Ramos (cell line): ENCODE data around the gene BCL2L2.

Experiments used
- in situ Hi-C: fragments of 300-500 bp; cut with MboI; formaldehyde crosslinking; loops from one replicate; pipeline ENCODE4 v1.14.3; 2022; ENCODE audit warnings: low sequenced_read_pairs; ENCODE audit not compliant: unreplicated experiment

The BCL2L2 gene

DNA sequence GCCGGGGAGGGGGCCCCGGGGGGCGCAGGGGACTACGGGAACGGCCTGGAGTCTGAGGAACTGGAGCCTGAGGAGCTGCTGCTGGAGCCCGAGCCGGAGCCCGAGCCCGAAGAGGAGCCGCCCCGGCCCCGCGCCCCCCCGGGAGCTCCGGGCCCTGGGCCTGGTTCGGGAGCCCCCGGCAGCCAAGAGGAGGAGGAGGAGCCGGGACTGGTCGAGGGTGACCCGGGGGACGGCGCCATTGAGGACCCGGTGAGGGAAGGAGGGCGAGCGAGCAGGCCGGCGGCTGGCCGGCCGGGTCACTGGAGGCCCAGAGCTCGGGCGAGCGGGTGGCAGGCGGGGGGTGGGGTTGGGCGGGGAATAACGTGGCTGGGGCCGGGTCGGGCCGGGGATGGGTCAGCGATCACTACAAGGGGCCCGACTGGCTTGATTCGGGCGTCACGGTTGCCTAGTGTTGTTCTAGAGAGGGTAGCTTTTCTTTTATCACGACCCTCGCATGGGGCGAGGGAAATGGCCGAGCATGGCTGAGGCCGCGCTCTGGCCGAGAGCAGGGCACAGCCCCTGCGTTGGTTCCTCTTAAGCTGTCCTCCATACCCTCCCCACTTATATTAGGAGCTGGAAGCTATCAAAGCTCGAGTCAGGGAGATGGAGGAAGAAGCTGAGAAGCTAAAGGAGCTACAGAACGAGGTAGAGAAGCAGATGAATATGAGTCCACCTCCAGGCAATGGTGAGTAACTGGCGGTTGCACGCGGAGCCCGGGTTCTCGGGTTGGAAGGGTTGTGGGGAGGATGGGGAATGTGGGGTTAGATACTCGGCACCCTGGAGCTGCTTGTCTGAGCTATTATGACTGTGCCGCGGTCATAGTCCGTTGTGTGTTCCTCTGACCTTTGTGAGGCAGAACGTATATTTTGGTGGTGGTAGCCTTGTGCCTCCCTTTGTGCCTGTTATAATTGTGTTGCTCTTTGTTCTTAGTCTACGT is 15.2 kb downstream of the BCL2L2 start:
- in situ Hi-C loops = loop anchor here (10.0 to 25.0 kb wide), 2 partner anchors 233 to 840 kb away; partner anchors contain the start of genes IRF9, REC8, THTPA and ZFHX2

DNA sequence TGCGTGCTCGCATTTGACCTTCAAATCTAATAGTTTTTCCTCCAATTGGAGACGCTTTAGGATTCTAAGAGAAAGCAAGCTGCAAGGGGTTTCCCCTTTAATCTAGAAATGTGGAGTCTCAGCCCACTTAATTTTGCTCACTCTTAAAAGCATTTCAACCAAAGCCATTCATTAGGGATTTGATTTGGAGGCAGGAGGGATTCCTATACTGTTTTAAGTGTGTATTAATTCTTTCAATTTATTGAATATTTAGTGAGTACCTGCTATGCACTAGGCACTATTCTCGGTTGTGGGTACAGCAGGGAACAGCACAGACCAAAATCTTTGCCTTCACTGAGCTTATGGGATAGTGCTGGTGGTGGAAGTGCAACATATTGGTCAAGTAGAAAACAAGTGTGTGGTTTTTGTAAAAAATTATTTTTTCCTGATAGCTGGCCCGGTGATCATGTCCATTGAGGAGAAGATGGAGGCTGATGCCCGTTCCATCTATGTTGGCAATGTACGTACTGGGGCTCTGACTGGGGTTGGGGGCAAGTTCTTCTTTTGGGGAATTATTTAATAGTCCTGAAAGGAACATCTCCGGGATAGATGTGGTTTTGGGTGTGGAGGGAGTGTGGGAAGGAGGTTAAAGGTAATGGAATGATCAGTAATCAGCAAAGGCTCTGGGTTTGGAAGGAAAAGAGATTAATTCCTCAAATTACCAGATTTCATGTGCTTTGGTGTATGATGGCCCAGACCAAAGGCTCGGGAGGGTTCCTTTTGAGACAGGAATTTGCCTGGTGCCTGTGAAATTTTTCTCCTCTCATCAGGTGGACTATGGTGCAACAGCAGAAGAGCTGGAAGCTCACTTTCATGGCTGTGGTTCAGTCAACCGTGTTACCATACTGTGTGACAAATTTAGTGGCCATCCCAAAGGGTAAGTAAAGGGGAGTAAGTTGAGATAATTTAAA is 16.2 kb downstream of the BCL2L2 start:
- in situ Hi-C loops = loop anchor here (10.0 to 25.0 kb wide), 2 partner anchors 232 to 839 kb away; partner anchors contain the start of genes IRF9, REC8, THTPA and ZFHX2

DNA sequence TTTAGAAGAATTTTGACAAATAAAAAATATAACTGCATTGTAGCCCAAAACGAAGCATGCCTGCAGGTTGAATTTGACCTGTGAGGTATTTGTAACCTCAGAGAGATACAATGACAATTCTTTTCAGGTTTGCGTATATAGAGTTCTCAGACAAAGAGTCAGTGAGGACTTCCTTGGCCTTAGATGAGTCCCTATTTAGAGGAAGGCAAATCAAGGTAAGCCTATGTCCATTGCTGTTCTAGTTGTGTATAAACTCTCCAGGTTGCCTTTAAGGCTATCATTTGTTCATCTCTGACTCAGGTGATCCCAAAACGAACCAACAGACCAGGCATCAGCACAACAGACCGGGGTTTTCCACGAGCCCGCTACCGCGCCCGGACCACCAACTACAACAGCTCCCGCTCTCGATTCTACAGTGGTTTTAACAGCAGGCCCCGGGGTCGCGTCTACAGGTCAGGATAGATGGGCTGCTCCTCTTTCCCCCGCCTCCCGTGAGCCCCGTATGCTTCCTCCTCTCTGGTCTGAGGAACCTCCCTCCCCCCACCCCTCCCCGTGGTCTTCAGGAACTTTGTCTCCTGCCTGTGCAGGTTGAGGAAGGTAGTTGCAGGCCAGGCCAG is 17.3 kb downstream of the BCL2L2 start:
- in situ Hi-C loops = loop anchor here (10.0 to 25.0 kb wide), 2 partner anchors 231 to 838 kb away; partner anchors contain the start of genes IRF9, REC8, THTPA and ZFHX2

DNA sequence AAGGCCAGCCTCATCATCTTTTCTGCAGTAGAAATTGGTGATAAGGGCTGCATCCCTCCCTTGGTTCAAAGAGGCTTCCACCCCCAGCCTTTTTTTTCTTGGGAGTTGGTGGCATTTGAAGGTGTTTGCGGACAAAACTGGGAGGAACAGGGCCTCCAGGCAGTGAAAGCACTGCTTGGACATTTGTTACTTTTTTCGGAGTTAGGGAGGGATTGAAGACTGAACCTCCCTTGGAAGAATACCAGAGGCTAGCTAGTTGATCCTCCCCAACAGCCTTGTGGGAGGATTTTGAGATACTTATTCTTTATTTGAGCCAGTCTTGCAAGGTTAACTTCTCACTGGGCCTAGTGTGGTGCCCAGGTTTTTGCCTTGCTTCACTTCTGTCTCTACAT is 17.8 kb downstream of the BCL2L2 start:
- in situ Hi-C loops = loop anchor here (10.0 to 25.0 kb wide), 2 partner anchors 230 to 838 kb away; partner anchors contain the start of genes IRF9, REC8, THTPA and ZFHX2

DNA sequence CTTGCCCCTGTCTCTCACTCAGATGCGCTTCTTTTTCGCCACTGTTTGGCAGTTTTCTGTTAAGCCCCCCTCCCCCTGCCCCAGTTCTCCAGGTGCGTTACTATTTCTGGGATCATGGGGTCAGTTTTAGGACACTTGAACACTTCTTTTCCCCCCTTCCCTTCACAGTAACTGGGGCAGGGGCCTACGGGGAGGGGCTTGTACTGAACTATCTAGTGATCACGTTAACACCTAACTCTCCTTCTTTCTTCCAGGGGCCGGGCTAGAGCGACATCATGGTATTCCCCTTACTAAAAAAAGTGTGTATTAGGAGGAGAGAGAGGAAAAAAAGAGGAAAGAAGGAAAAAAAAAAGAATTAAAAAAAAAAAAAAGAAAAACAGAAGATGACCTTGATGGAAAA is 18.4 kb downstream of the BCL2L2 start:
- in situ Hi-C loops = loop anchor here (10.0 to 25.0 kb wide), 2 partner anchors 230 to 837 kb away; partner anchors contain the start of genes IRF9, REC8, THTPA and ZFHX2

DNA sequence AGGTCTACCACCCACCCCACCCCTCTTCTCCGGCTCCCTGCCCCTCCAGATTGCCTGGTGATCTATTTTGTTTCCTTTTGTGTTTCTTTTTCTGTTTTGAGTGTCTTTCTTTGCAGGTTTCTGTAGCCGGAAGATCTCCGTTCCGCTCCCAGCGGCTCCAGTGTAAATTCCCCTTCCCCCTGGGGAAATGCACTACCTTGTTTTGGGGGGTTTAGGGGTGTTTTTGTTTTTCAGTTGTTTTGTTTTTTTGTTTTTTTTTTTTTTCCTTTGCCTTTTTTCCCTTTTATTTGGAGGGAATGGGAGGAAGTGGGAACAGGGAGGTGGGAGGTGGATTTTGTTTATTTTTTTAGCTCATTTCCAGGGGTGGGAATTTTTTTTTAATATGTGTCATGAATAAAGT is 19.1 kb downstream of the BCL2L2 start:
- in situ Hi-C loops = loop anchor here (10.0 kb wide), 1 partner anchor 229 kb away; the partner anchor contains the start of genes THTPA and ZFHX2

DNA sequence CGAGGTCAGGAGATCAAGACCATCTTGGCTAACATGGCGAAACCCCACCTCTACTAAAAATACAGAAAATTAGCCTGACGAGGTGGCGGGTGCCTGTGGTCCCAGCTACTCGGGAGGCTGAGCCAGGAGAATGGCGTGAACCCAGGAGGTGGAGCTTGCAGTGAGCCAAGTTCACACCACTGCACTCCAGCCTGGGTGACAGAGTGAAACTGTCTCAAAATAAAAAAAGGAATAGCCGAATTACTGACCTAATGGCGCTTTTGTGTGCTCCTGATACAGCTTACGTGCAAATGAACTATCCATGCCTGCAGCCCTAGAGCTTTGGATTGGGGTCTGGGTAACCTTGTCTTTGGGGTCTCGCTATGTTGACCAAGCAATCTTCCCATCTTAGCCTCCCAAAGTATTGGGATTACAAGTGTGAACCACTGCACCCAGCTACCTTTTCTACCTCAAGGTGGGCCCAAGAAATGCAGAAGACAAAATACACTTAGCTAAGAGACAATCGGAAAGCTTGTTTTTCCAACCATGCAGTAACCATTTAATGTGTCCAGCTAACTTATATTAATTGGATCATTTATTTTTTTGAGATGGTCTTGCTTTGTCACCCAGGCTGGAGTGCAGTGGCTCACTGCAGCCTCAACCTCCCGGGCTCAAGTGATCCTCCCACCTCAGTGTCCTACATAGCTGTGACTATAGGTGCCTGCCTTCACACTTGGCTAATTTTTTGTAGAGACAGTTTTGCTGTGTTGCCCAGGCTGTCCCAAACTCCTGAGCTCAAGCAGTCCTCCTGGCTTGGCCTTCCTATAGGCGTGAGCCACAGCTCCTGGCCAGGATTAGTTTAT is 20.1 kb downstream of the BCL2L2 start:
- in situ Hi-C loops = loop anchor here (10.0 kb wide), 1 partner anchor 228 kb away; the partner anchor contains the start of genes THTPA and ZFHX2

DNA sequence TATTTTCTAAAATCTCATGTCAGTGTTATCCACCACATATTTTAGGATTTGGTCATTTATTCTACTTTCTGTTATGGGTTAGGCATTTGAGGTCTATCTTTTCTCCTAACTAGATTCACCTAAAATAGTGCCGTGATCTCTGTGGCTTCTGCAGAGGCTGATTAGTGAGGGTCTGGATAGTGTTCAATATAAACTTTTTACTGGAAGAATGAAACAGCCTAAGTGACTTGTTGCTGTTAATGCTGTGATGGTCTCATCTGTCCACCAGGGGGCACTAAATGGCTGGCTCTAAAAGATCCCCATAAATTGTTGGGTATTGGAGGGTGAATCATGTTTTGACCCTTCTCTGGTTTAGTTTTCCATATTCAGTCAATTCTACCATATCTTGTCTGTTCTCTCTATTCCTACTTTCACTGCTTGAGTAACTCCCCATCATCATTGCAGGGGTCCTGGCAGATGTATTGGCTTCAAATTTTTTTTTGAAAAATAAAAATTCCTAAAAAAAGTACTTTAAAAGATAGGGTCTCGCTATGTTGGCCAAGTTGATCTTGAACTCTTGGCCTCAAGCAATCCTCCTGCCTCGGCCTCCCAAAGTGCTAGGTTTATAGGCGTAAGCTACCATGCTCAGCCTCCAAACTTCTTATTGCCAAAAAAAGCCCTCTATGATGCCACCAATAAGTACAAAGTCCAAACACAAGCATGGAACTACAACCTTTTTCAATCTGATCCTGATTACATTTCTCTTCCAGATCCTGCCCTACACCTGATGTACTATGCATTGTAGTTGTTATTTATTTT is 21.5 kb downstream of the BCL2L2 start:
- in situ Hi-C loops = loop anchor here (10.0 kb wide), 1 partner anchor 227 kb away; the partner anchor contains the start of genes THTPA and ZFHX2

DNA sequence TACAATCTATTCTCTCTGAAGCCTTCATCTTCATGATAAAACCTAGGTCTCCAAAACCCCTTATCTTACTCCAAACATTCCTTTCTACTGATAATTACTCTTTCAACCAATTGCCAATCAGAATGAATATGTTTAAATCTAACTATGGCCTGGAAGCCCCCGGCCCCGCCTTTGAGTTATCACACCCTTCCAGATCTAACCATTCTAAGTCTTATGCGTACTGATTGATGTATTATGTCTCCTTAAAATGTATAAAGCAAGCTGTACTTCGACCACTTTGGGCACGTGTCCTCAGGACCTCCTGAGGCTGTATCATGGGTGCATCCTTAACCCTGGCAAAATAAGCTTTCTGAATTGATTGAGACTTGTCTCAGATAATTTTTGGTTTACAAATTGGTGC is 29.0 kb downstream of the BCL2L2 start:
- in situ Hi-C loops = no loop called here

DNA sequence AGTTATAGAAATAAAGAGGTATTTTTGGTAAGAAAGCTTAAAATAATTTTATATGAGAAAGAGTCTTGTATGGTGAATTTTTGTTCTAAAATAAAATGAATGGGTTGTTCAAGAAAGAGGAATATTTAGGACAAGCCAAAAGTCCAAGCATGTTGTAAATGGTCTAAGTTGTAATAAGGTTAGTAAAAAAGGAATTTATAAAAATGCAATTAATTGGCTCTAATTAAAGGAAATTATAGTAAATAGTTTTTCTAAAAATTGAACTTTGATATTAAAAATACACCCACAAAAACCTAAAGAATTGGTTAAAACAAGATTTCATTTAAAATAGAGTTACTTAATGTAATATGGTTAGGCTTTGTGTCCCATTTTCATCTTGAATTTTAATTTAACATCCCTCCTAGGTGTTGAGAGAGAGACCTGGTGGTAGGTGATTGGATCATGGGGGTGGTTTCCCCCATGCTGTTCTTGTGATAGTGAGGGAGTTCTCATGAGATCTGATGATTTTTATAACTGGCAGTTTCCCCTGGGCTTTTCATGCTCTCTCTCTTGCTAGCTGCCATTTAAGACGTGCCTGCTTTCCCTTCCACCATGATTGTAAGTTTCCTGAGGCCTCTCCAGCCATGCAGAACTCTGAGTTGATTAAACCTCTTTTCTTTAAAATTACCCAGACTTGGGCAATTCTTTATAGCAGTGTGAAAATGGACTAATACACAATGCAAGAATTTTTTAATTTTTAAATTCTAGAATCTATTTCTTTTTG is 33.1 kb downstream of the BCL2L2 start:
- in situ Hi-C loops = no loop called here

DNA sequence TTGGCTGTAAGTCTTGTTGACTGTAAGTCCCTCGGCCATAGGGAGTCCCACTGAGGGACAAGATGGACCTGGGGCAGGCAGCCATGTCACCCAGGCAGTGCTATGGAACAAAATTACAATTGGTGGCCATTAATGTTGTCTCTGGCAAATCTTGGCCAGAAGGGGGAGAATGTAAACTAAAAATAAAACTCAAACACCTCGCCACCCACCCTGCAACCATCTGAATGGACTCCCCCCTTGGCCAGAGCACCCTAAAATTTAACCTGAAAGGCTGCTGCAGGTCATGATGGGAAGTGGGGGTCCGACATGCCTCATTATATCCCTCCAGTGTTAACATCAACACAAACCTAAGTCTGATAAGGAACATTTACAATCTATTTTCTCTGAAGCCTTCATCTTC is 37.8 kb downstream of the BCL2L2 start:
- in situ Hi-C loops = no loop called here

DNA sequence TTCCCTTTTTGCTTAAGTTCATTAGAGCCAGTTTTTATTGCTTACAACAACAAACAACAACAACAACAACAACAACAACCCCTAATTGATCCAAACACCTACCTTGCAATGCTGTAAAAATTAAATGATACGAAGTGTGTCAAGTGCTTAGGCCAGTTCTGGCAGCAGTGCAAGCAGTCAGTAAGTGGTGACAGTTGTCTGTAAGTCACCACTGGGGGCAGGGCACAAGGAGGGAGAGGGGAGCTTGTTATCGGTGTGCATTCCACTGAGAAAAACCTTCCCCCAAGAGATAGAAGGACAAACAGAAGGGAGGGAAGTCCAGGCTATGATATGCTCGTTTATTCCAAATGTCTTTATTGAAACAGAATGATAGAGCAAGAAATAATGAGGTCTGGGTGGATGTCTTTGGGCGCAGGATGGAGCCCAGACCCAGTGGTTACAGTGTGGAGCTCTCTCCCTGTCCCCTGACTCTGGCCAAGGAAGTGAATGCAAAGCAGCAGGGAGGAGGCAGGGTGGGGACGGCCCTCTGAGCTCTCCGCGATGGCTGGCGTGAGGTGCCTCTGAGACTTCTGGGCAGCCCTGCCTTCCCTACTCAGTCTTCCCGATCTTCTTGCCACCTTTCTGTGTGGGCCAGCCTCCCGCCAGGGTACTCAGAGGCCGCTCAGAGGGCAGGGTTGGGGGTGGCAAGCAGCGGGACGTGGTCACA is 39.5 kb downstream of the BCL2L2 start:
- in situ Hi-C loops = no loop called here

DNA sequence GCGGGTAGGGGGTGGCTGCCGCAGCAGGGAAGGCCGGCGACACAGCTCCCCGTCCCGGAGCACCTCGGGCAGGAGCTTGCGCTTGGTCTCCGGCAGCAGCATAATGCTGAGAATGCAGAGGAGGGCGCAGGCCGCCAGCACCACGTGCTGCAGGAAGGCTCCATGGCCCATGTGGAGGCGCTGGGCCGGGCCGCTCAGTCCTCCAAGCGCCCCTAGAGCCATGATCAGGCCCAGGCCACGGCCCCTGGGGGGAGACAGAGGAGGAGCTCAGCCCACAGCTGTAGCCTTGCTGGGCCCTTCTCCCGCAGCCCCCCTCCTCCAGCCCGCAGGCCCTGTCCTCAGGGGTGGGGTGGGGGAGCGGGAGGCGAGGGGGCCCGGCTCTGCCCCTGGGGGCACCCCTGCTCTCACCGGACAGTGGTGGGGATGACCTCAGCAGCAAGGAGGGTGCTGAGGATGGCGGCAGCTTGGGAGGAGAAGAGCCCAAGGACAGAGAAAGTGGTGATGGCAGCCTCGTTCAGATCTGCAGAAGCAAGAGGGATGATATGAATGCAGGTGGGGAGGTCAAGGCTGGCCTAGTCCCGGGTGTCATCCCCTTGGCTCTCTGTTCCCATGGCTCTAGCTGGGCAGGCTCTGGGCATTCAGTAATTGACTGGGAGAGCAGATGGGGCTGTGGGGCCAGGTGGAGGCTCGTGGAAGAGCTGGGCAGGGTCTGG is 40.2 kb downstream of the BCL2L2 start:
- in situ Hi-C loops = no loop called here

DNA sequence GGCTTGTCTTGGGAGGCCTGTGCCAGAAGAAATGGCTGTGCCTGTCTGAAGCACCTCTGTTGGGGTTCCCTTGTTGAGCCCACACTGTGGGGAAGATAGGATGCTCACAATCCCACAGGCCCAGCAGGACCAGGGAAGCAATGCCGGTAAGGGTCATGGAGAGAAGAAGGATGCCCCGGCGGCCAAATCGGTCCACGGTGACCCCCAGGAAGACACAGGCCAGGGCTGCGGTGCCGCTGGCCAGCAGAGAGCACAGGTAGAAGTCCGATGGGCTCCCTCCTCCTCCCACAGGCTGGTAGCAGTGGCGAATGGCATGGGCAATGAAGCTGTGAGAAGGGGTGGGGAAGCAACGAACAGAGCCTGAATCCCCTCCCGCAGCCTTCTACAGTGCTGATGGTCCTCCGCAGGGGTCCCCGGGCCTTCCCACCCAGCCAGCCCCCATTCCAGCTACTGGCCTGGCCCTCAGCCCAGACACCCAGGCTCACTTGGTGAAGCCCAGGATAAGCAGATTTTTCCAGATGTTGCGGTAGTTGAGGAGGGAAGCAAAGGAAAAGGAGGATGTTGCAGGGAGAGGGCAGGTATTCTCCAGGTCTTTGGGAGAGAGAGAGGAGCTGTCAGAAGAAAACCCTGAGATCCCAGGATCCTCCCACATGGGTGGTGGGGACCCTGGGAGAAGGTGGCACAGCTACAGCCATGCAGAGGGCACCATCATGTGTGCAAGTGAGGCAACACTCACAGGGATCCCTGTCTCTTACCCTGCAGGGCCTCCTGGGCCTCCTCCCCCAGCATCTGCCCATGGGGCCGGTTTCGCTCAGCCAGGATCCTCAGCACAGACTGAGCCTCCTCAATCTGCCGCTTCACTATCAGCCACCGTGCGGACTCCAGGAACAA is 41.0 kb downstream of the BCL2L2 start:
- in situ Hi-C loops = no loop called here

DNA sequence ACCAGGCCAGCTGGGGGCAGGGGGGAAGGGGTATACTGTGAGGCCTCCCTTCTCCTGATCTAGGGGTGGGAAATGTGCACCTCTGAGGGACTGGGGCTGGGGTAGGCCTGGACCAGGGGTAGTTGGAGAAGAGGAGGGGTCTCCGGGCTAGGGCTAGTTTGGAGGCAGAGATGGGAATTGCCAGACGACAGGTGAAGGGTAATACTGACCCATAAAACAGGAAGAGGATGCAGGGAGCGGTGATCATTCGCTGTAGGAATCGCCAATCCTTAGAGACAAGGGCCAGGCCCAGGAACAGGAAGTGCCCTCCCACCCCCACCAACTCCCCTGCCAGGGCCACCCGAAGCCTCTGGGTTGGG is 41.6 kb downstream of the BCL2L2 start:
- in situ Hi-C loops = no loop called here
